Colonic mucosa (tissue), 4 donors: Measurements from ENCODE around the gene CHCHD1. TPM values are rescaled to one million over a fixed set of nuclear protein-coding genes. Genes with fewer than 3 reads are reported as not detected.
"Not testable (repeated sequence)": the region's sequence is repeated elsewhere in the genome, so short reads cannot be mapped to it uniquely, and the experiment has no call there.

Experiments used
- DNase-seq: peaks from one replicate; pipeline ENCODE4 v3.0.0-alpha.2; 2020
- H3K27ac ChIP-seq: fragments of 200-600 bp; one replicate; pipeline ENCODE4 v1.8.0; 2021
- H3K27me3 ChIP-seq: fragments of 200-600 bp; one replicate; pipeline ENCODE4 v1.8.0; 2021
- H3K36me3 ChIP-seq: fragments of 200-600 bp; one replicate; pipeline ENCODE4 v1.8.0; 2021
- H3K4me1 ChIP-seq: fragments of 200-600 bp; one replicate; pipeline ENCODE4 v1.8.0; 2021; ENCODE audit warnings: mild to moderate bottlenecking
- H3K4me3 ChIP-seq: fragments of 200-600 bp; one replicate; pipeline ENCODE4 v1.8.0; 2021
- H3K9ac ChIP-seq, 2 donors: one replicate each; pipeline ENCODE4 v1.7.0; 2013; ENCODE audit warnings: control low read depth in 2 of 2, low read depth in 2 of 2, low read length in 2 of 2
- H3K9me3 ChIP-seq: fragments of 200-600 bp; one replicate; pipeline ENCODE4 v1.8.0; 2021
- intact Hi-C: fragments of 100-400 bp; cut with DNase I; formaldehyde crosslinking; loops from one replicate; pipeline ENCODE4 v1.14.1; 2022
- total RNA-seq, 2 donors: library from RNA; stranded (reverse); fragmentation: NEBNext Ultra II Directional in 1 of 2; extraction: Animal tissue kit (Norgen Biotek cat#: 25700) in 1 of 2; gene quantifications; one replicate each; pipeline ENCODE4 v1.2.1, GENCODE V29; 2021
- TF ChIP-seq, protein P1 (sequence below): fragments of 200-600 bp; IDR thresholded peaks from one replicate; pipeline ENCODE4 v1.8.0; 2022; ENCODE audit warnings: antibody characterized with exemption, mild to moderate bottlenecking
- donor health status: healthy.
- donor health status: DM: no; HTN: no; CAD: no.
- donor health status: DM: no; HTN: no; CAD: no.

Gene CHCHD1
- total RNA-seq, 2 donors from 2014 or later = 33.7 to 48.5 TPM

DNA sequence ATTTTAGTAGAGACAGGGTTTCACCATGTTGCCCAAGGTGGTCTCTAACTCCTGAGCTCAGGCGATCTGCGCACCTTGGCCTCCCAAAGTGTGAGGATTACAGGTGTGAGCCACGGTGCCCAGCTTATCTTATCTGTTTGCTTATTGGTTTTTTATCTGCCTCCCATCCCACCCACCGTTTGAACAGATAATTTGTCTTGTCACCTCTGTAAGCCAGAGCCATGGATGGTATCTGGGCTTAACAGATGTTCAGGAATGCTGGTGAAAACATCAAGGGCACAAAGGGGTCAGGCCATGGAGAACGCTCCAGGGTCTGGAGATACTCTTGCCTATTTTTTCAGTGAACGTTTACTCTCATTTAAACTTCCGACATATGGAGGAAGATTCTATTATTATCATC, 41.5 kb downstream of the CHCHD1 start:
- Histone ChIP-seq H3K9ac (no peak overlapping the region), H3K27ac (no peak overlapping the region), H3K36me3 (no peaks in the 10 kb centered on the region), H3K27me3 (no peaks in the 10 kb centered on the region), H3K4me3 (no peak overlapping the region), H3K4me1 (peaks cover 8% of the 10 kb centered on the region), H3K9me3 (no peaks in the 10 kb centered on the region)
- no peak for DNase-seq
- TF ChIP-seq, protein P1, sequence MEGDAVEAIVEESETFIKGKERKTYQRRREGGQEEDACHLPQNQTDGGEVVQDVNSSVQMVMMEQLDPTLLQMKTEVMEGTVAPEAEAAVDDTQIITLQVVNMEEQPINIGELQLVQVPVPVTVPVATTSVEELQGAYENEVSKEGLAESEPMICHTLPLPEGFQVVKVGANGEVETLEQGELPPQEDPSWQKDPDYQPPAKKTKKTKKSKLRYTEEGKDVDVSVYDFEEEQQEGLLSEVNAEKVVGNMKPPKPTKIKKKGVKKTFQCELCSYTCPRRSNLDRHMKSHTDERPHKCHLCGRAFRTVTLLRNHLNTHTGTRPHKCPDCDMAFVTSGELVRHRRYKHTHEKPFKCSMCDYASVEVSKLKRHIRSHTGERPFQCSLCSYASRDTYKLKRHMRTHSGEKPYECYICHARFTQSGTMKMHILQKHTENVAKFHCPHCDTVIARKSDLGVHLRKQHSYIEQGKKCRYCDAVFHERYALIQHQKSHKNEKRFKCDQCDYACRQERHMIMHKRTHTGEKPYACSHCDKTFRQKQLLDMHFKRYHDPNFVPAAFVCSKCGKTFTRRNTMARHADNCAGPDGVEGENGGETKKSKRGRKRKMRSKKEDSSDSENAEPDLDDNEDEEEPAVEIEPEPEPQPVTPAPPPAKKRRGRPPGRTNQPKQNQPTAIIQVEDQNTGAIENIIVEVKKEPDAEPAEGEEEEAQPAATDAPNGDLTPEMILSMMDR = no peak
- intact Hi-C loops = no loop called here

DNA sequence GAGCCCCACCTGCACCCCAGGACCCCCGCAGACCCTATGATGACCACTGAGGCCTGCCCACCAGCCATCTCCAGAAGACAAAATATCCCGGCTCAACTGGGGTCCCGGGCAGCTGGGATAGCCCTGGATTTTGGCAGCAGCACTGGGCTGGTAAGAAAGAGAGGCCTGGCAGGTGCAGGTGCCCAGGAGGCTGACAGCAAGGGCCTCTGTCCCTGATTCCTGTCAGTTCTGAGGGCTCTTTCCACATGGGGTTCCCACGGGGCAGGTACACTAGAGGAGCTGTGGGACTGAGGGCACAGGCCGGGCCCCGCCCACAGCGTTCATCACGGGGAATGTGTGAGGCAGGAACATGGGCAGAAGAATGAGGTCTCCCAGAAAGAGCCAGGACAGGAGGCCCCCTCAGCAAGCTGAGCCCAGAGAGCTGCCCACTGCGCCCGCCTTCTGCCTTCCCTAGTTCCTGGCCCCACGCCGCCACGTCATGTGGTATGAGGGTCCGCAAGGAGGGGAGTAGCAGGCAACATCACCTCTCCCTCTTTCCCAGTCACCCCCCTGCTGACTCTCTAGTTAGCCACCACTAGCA, 42.4 kb downstream of the CHCHD1 start:
- no peaks in the 10 kb centered on the region for H3K9me3 ChIP-seq
- no peak overlapping the region for H3K9ac ChIP-seq
- H3K27me3 ChIP-seq = no peaks in the 10 kb centered on the region
- no peak overlapping the region for H3K4me3 ChIP-seq
- peaks cover 8% of the 10 kb centered on the region for H3K4me1 ChIP-seq
- no peak for DNase-seq
- TF ChIP-seq, protein P1 = no peak
- intact Hi-C loops = no loop called here
- no peaks in the 10 kb centered on the region for H3K36me3 ChIP-seq
- no peak overlapping the region for H3K27ac ChIP-seq

DNA sequence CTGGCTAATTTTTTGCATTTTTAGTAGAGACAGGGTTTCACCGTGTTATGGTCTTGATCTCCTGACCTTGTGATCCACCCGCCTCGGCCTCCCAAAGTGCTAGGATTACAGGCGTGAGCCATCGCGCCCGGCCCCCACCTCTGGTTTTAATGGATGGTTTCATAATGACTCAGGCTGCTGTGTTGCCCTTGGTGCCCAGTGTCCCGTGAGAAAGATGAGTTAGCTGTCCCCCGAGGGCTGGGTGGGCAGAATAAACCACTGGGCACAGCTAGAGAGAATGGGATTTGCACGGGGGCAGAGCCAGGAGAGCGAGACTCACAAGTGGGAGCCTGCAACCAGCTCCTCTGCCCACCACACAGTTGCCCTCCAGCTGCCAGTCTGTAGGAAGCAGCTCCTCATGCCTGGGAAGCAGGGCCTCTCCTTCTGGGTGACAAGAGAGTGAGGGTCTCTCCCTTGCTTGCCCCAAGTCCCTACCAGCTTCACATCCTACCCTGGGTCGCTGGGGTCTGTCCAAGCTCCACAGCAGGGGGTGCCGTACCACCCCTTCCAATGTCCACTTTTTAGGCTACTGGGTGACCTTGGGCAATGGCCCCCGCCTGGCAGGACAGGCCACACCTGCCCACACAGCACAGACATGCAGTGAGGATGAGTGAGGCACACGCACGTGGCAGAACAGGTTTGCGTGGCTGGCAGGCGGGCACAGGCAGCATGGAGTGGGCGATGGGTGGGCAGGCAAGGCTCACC, 45.7 kb downstream of the CHCHD1 start:
- Histone ChIP-seq H3K36me3 (no peaks in the 10 kb centered on the region), H3K4me1 (no peaks in the 10 kb centered on the region), H3K9ac (no peak overlapping the region), H3K27ac (no peak overlapping the region), H3K4me3 (no peak overlapping the region), H3K27me3 (no peaks in the 10 kb centered on the region), H3K9me3 (no peaks in the 10 kb centered on the region)
- DNase-seq = no peak
- TF ChIP-seq, protein P1 = no peak
- intact Hi-C loops = no loop called here

DNA sequence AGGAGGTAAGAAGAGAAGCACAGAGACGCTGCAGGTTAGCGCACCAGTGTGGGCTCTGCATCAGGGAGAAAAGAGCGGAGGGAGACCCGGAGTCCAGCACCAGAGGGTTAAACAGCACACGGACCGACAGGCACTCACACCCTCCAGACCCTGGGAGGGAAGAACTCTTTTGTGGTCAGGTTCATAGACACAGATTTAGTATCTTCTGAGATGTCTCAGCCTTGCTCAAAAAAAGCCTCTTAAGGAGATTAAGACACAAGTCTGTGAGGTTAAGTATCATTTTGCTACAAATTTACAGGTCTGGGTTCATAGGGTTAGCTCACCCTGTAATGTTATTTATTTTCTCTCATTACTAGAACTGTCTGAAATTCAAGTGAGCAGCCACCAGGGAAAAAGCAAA, 46.3 kb downstream of the CHCHD1 start:
- Histone ChIP-seq H3K9me3 (no peaks in the 10 kb centered on the region), H3K4me1 (no peaks in the 10 kb centered on the region), H3K36me3 (no peaks in the 10 kb centered on the region), H3K4me3 (no peak overlapping the region), H3K27me3 (no peaks in the 10 kb centered on the region), H3K9ac (no peak overlapping the region), H3K27ac (no peak overlapping the region)
- no peak for DNase-seq
- TF ChIP-seq, protein P1 = no peak
- intact Hi-C loops = no loop called here

DNA sequence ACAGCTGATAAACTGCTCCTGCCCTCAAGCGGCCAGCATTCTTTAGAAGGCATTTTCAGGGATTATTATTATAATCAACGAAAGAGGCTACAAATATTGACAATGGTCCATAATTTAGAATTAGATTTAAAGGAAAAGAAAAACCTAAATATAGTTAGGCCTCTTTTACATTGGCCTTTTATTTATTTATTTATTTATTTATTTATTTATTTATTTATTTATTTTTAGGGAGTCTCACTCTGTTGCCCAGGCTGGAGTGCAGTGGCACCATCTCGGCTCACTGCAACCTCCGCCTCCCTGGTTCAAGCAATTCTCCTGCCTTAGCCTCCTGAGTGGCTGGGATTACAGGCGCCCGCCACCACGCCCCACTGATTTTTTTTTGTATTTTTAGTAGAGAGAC, 47.2 kb downstream of the CHCHD1 start:
- DNase-seq, H3K4me1 ChIP-seq, H3K36me3 ChIP-seq, H3K4me3 ChIP-seq, H3K9ac ChIP-seq, H3K27me3 ChIP-seq, H3K27ac ChIP-seq, intact Hi-C loops, H3K9me3 ChIP-seq: not testable (repeated sequence)

Other genes with a start within 250 kb of the CHCHD1 start
- gene USP54, start 190.7 kb upstream of the CHCHD1 start, total RNA-seq = 100 to 1,000 TPM in 1 of 2 donors, 10 to 100 TPM in 1; 70.8 to 151 TPM
- not detected for gene MYOZ1, start 140.6 kb upstream of the CHCHD1 start, total RNA-seq
- gene SYNPO2L, start 126.0 kb upstream of the CHCHD1 start, total RNA-seq = under 1 TPM in 1 of 2 donors, not detected in 1; 0.05 TPM
- 1 to 10 TPM; 4.8 to 8.2 TPM for gene AGAP5, start 83.9 kb upstream of the CHCHD1 start, total RNA-seq
- 10 to 100 TPM; 66.0 to 94.8 TPM for gene SEC24C, start 37.7 kb upstream of the CHCHD1 start, total RNA-seq
- 10 to 100 TPM; 74.7 to 77.1 TPM for gene ZSWIM8, start 3.6 kb downstream of the CHCHD1 start, total RNA-seq
- 10 to 100 TPM; 20.9 to 25.2 TPM for gene NDST2, start 29.6 kb downstream of the CHCHD1 start, total RNA-seq
- 10 to 100 TPM; 40.0 to 45.8 TPM for gene CAMK2G, start 92.5 kb downstream of the CHCHD1 start, total RNA-seq
- 10 to 100 TPM in 1 of 2 donors, 1 to 10 TPM in 1; 4.0 to 11.4 TPM for gene PLAU, start 129.1 kb downstream of the CHCHD1 start, total RNA-seq
- 100 to 1,000 TPM in 1 of 2 donors, 10 to 100 TPM in 1; 99.9 to 179 TPM for gene VCL, start 216.1 kb downstream of the CHCHD1 start, total RNA-seq